ENCODE results near the gene ZNF780B.
"Not testable (repeated sequence)": the region's sequence is repeated elsewhere in the genome, so short reads cannot be mapped to it uniquely, and the experiment has no call there.

Gene ZNF780B

GRCh38 chr19:40081411-40081810 is 25.4 kb upstream of the ZNF780B start:
- DNase-seq (ENCODE audit: insufficient read length) (no peak), FAIRE-seq (no peak)
- no peak for TF ChIP-seq POLR2A (IDR thresholded peaks at IDR 0.05; ENCODE audit: low read depth, low read length)
- TF ChIP-seq TAF1 (IDR thresholded peaks at IDR 0.05; ENCODE audit: borderline replicate concordance, low read depth, low read length): no peak
- no peak for TF ChIP-seq POLR2AphosphoS5 (IDR thresholded peaks at IDR 0.05; ENCODE audit: low read depth, low read length)

- FAIRE-seq (peak; percentile 9), DNase-seq (ENCODE audit: insufficient read length) (no peak)
- no peak for TF ChIP-seq TAF1 (IDR thresholded peaks at IDR 0.05; ENCODE audit: borderline replicate concordance, low read depth, low read length)
- TF ChIP-seq POLR2A (IDR thresholded peaks at IDR 0.05; ENCODE audit: low read depth, low read length): no peak
- TF ChIP-seq POLR2AphosphoS5 (IDR thresholded peaks at IDR 0.05; ENCODE audit: low read depth, low read length): no peak
Observed at GRCh38 chr19:40080289-40080688, 24.3 kb upstream of the ZNF780B start.

DNA sequence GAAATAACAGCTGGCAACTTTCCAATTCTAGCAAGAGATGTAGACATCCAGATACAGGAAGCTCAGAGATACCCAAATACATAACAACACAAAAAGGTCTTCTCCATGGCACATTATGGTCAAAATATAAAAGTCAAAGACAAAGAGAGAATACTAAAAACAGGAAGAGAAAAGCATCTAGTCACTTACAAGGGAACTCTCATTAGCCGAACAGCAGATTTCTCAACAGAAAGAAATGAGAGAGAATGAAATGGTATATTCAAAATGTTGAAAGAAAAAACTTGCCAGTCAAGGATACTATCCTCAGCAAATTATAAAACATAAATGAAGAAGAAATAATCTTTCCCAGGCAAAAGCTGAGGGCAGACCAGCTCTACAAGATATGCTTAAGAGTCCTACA is 22.3 kb upstream of the ZNF780B start:
- no peak for TF ChIP-seq POLR2A (IDR thresholded peaks at IDR 0.05; ENCODE audit: low read depth, low read length)
- no peak for TF ChIP-seq TAF1 (IDR thresholded peaks at IDR 0.05; ENCODE audit: borderline replicate concordance, low read depth, low read length)
- no peak for TF ChIP-seq POLR2AphosphoS5 (IDR thresholded peaks at IDR 0.05; ENCODE audit: low read depth, low read length)
- FAIRE-seq (no peak), DNase-seq (ENCODE audit: insufficient read length) (no peak)

- no peak for FAIRE-seq
- no peak for TF ChIP-seq TAF1 (IDR thresholded peaks at IDR 0.05; ENCODE audit: borderline replicate concordance, low read depth, low read length)
- no peak for TF ChIP-seq POLR2AphosphoS5 (IDR thresholded peaks at IDR 0.05; ENCODE audit: low read depth, low read length)
- TF ChIP-seq POLR2A (IDR thresholded peaks at IDR 0.05; ENCODE audit: low read depth, low read length): no peak
- no peak for DNase-seq (ENCODE audit: insufficient read length)
Observed at GRCh38 chr19:40070058-40070457, 14.0 kb upstream of the ZNF780B start.

GRCh38 chr19:40059624-40060023 is 3.6 kb upstream of the ZNF780B start:
- no peak for DNase-seq (ENCODE audit: insufficient read length)
- TF ChIP-seq POLR2A (IDR thresholded peaks at IDR 0.05; ENCODE audit: low read depth, low read length) (no peak), TAF1 (IDR thresholded peaks at IDR 0.05; ENCODE audit: borderline replicate concordance, low read depth, low read length) (no peak), POLR2AphosphoS5 (IDR thresholded peaks at IDR 0.05; ENCODE audit: low read depth, low read length) (no peak)
- no peak for FAIRE-seq

DNA sequence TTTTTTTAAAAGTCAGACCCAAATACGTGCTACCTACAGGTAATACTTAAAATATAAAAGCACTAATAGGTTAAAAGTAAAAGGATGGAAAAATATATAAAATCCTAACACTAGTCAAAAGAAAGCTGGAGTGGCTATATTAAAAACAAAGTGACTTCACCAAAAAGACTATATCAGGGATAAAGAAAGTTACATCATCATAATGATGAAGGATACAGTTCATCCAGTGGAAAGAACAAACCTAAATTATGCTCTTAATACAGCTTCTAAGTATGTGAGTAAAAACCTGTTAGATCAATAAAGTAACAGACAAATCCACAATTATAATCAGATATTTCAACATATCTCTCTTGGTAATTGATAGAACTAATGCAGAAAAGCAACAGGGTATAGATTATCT is 1.1 kb upstream of the ZNF780B start:
- FAIRE-seq (no peak), DNase-seq (ENCODE audit: insufficient read length) (no peak)
- TF ChIP-seq POLR2A (IDR thresholded peaks at IDR 0.05; ENCODE audit: low read depth, low read length) (no peak), POLR2AphosphoS5 (IDR thresholded peaks at IDR 0.05; ENCODE audit: low read depth, low read length) (no peak), TAF1 (IDR thresholded peaks at IDR 0.05; ENCODE audit: borderline replicate concordance, low read depth, low read length) (no peak)

DNA sequence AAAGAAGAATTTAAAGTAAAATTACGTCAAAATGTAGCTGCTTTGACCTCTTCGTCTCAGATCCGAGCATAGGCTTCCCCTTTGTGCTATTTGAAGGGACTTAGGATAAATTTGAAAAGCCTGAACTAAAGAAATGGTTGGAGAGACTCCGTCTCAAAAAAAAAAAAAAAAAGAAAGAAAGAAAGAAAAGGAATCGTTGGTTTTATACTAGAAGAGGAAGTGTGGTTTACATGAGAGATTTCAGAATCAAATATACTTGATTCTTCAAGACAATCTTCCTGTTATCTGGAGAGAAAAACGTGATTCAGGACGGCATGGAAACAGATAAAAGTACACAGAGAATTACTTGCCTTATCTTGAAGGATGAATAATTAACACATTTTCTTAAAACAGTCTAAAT is 474 bp upstream of the ZNF780B start:
- DNase-seq (ENCODE audit: insufficient read length) (no peak), FAIRE-seq (no peak)
- no peak for TF ChIP-seq POLR2AphosphoS5 (IDR thresholded peaks at IDR 0.05; ENCODE audit: low read depth, low read length)
- TF ChIP-seq TAF1 (IDR thresholded peaks at IDR 0.05; ENCODE audit: borderline replicate concordance, low read depth, low read length): no peak

DNA sequence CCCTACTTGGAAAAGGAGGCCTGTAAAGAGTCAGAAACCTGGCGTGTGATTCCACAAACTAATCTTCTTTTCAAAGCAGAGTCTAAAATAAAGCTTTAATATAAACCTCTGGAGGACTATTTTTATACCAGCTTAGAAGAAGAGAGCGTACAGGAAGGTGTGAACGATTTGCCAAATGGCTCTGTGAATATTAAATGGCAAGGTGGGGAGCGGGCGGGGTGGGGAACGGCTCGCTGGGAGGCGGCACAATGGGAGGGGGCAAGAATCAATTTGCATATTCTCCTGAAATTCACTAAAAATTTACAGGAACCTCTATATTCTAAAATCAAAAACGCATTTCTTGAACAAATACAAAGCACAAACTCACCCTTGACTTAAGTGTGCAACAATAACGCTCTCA is 982 bp downstream of the ZNF780B start:
- TF ChIP-seq TAF1 (IDR thresholded peaks at IDR 0.05; ENCODE audit: borderline replicate concordance, low read depth, low read length) (no peak), POLR2AphosphoS5 (IDR thresholded peaks at IDR 0.05; ENCODE audit: low read depth, low read length) (no peak), POLR2A (IDR thresholded peaks at IDR 0.05; ENCODE audit: low read depth, low read length) (no peak)
- DNase-seq (ENCODE audit: insufficient read length) (no peak), FAIRE-seq (no peak)

DNA sequence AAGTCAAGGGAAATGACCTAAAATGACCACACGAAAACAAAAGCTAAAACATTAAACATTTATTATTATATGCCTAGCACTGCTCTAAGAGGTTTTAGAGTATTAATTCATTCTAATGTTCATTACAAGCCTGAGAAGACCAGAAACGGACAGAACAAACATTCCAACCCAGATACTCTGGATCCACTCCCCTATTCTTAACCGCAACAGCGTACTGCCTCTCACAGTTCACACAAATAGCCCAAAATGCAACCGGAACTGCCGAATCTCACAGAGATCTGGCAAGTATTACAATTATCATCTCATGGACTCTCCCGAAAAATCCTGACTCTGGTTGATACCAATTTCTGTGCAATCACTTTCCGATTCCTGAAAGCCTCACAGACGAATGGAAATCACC is 1.4 kb downstream of the ZNF780B start:
- FAIRE-seq (no peak), DNase-seq (ENCODE audit: insufficient read length) (no peak)
- TF ChIP-seq POLR2A (IDR thresholded peaks at IDR 0.05; ENCODE audit: low read depth, low read length) (no peak), TAF1 (IDR thresholded peaks at IDR 0.05; ENCODE audit: borderline replicate concordance, low read depth, low read length) (no peak), POLR2AphosphoS5 (IDR thresholded peaks at IDR 0.05; ENCODE audit: low read depth, low read length) (no peak)

DNA sequence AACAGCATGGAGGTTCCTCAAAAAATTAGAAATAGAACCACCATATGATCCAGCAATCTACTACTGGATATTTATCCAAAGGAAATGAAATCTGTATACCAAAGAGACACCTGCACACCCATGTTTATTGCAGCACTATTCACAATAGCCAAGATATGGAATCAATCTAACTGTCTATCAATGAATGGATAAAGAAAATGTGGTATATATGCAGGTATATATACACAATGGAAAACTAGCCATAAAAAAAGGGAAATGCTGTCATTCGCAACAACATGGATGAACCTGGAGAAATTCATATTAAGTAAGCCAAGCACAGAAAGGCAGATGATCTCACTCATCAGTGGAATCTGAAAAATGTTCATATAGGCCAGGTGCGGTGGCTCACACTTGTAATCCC is 2.5 kb downstream of the ZNF780B start:
- FAIRE-seq: no peak
- TF ChIP-seq POLR2AphosphoS5 (IDR thresholded peaks at IDR 0.05; ENCODE audit: low read depth, low read length) (no peak), POLR2A (IDR thresholded peaks at IDR 0.05; ENCODE audit: low read depth, low read length) (no peak), TAF1 (IDR thresholded peaks at IDR 0.05; ENCODE audit: borderline replicate concordance, low read depth, low read length) (no peak)
- no peak for DNase-seq (ENCODE audit: insufficient read length)

GRCh38 chr19:40041718-40042117 is 14.3 kb downstream of the ZNF780B start:
- FAIRE-seq; DNase-seq (ENCODE audit: insufficient read length): not testable (repeated sequence)

DNA sequence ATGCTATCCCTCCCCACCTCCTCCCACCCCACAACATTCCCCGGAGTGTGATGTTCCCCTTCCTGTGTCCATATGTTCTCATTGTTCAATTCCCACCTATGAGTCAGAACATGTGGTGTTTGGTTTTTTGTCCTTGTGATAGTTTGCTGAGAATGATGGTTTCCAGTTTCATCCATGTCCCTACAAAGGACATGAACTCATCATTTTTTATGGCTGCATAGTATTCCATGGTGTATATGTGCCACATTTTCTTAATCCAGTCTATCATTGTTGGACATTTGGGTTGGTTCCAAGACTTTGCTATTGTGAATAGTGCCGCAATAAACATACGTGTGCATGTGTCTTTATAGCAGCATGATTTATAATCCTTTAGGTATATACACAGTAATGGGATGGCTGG is 18.0 kb downstream of the ZNF780B start:
- DNase-seq (ENCODE audit: insufficient read length); FAIRE-seq: not testable (repeated sequence)

GRCh38 chr19:40035996-40036395 is 20.0 kb downstream of the ZNF780B start:
- FAIRE-seq (no peak), DNase-seq (ENCODE audit: insufficient read length) (no peak)
- TF ChIP-seq POLR2AphosphoS5 (IDR thresholded peaks at IDR 0.05; ENCODE audit: low read depth, low read length): no peak
- TF ChIP-seq TAF1 (IDR thresholded peaks at IDR 0.05; ENCODE audit: borderline replicate concordance, low read depth, low read length): no peak
- TF ChIP-seq POLR2A (IDR thresholded peaks at IDR 0.05; ENCODE audit: low read depth, low read length): no peak
